Activated naive CD4-positive, alpha-beta T cell treated with anti-CD3 and anti-CD28 coated beads, Interleukin-2, amount 10 ng/mL, durations not matched to agents 7 days and 5 days (primary cell): Measurements from ENCODE around the gene SOX11.

ENCODE experiments used
- CTCF ChIA-PET: fragments of 350-600 bp; sonication (Branson Sonifier 250); formaldehyde crosslinking; loops from one replicate; lab custom pipeline; 2021; ENCODE audit warnings: antibody characterized with exemption; lab: Charles Lee
- DNase-seq: peaks from one replicate; pipeline ENCODE4 v3.0.0-alpha.2; 2020
- H3K27ac Mint-ChIP-seq: one replicate; pipeline ENCODE4 v1.8.0; 2021; ENCODE audit warnings: mild to moderate bottlenecking, moderate library complexity, mixed read lengths
- H3K27me3 Mint-ChIP-seq: one replicate; pipeline ENCODE4 v1.8.0; 2021; ENCODE audit warnings: mild to moderate bottlenecking, mixed read lengths
- H3K36me3 Mint-ChIP-seq: one replicate; pipeline ENCODE4 v1.8.0; 2021; ENCODE audit warnings: mixed read lengths
- H3K4me1 Mint-ChIP-seq: one replicate; pipeline ENCODE4 v1.8.0; 2021; ENCODE audit warnings: mixed read lengths
- H3K4me3 Mint-ChIP-seq: one replicate; pipeline ENCODE4 v1.8.0; 2021; ENCODE audit warnings: mild to moderate bottlenecking, moderate library complexity, mixed read lengths
- H3K9me3 Mint-ChIP-seq: one replicate; pipeline ENCODE4 v1.8.0; 2021; ENCODE audit warnings: mixed read lengths

SOX11 gene

DNA sequence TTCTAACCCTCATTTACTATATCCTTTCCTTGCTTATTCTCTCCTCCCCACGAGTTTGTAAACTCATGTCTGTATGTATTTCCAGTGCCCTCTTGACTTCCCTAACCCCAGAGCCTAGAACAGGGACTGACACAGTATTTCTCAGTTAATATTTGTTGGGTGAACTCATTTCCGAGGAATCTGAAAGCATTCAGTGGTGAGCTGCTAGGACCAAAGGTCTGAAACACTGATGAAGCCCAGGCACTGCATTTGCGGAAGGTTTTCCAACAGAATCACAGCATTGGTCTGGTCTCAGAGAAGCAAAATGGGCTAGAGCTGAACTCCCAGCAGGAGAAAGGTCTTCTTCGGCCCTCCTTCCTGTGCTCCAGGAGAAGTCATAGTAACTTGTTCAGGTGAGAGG lies 56.8 kb downstream of the SOX11 start:
- H3K27ac Mint-ChIP-seq, result no peak overlapping the region
- no peaks in the 10 kb centered on the region for H3K27me3 Mint-ChIP-seq
- H3K4me1 Mint-ChIP-seq, result no peaks in the 10 kb centered on the region
- DNase-seq, result no peak
- peaks cover 3% of the 10 kb centered on the region for H3K9me3 Mint-ChIP-seq
- H3K36me3 Mint-ChIP-seq, result no peaks in the 10 kb centered on the region
- H3K4me3 Mint-ChIP-seq, result no peak overlapping the region
- CTCF ChIA-PET, result no interaction called here

DNA sequence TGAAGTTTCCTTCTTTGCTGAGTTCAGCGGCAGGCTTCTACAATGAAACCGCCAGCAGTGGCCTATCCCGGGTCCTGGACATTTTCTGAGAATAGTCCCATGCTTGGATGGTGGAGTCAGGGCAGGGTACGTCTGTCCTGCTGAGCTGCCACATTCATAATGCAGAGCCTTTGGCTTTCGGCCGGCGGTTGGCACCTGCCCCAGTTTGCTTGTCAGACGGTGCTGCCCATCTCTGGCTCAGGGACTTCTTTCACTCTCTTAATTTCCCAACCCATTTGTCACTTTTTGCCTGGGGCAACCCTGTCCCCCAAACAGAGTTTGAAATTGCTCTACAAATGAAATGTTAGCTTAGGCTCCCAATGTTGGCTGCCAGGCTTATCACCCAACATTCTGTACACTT lies 57.2 kb downstream of the SOX11 start:
- no peak overlapping the region for H3K27ac Mint-ChIP-seq
- no peaks in the 10 kb centered on the region for H3K27me3 Mint-ChIP-seq
- H3K4me1 Mint-ChIP-seq, result no peaks in the 10 kb centered on the region
- no peaks in the 10 kb centered on the region for H3K36me3 Mint-ChIP-seq
- no peak for DNase-seq
- no peak overlapping the region for H3K4me3 Mint-ChIP-seq
- CTCF ChIA-PET, result no interaction called here
- H3K9me3 Mint-ChIP-seq, result peaks cover 3% of the 10 kb centered on the region
